AG09309 (cell line): ENCODE results near the gene HSD17B4.
"Not testable (repeated sequence)": the region's sequence is repeated elsewhere in the genome, so short reads cannot be mapped to it uniquely, and the experiment has no call there.

Source experiments
- DNase-seq: peaks from one replicate; pipeline ENCODE4 v3.0.0-alpha.2; 2010; ENCODE audit warnings: low read depth
- H3K4me3 ChIP-seq: 2 replicates; pipeline ENCODE4 v1.5.1; 2011; ENCODE audit warnings: mild to moderate bottlenecking, low read depth, low read length, moderate library complexity; ENCODE audit not compliant: control insufficient read depth
- CTCF ChIP-seq: IDR thresholded peaks from 2 replicates; pipeline ENCODE4 v1.5.1; 2011; ENCODE audit warnings: mild to moderate bottlenecking, low read depth, low read length, inconsistent platforms; ENCODE audit not compliant: insufficient read depth, control insufficient read depth; ENCODE audit errors: missing control alignments

The HSD17B4 gene

GRCh38 chr5:119473241-119473640, 20.9 kb downstream of the HSD17B4 start:
- no peak for TF ChIP-seq CTCF
- DNase-seq, result no peak
- no peak overlapping the region for H3K4me3 ChIP-seq

GRCh38 chr5:119476341-119476740, 24.0 kb downstream of the HSD17B4 start:
- no peak overlapping the region for H3K4me3 ChIP-seq
- no peak for TF ChIP-seq CTCF
- DNase-seq, result no peak

GRCh38 chr5:119478781-119479180, 26.5 kb downstream of the HSD17B4 start:
- H3K4me3 ChIP-seq, result no peak overlapping the region
- DNase-seq, result no peak
- TF ChIP-seq CTCF, result no peak

- H3K4me3 ChIP-seq, DNase-seq: not testable (repeated sequence)
Observed at GRCh38 chr5:119480629-119481028, 28.3 kb downstream of the HSD17B4 start.

- TF ChIP-seq CTCF, result no peak
- DNase-seq, result no peak
- H3K4me3 ChIP-seq, result no peak overlapping the region
Observed at GRCh38 chr5:119483155-119483554, 30.9 kb downstream of the HSD17B4 start.

- DNase-seq, result no peak
- TF ChIP-seq CTCF, result no peak
- no peak overlapping the region for H3K4me3 ChIP-seq
Observed at GRCh38 chr5:119484884-119485283, 32.6 kb downstream of the HSD17B4 start.

- no peak overlapping the region for H3K4me3 ChIP-seq
- TF ChIP-seq CTCF, result no peak
- no peak for DNase-seq
Observed at GRCh38 chr5:119501671-119502179, 49.4 kb downstream of the HSD17B4 start.

GRCh38 chr5:119503939-119504338, 51.6 kb downstream of the HSD17B4 start:
- H3K4me3 ChIP-seq, DNase-seq: not testable (repeated sequence)
